NCI-H1417 treated with DMSO at 0.1 percent for 48 hours (cell line): ENCODE measurements around the gene DYNLT2B.
"Not testable (repeated sequence)": the region's sequence is repeated elsewhere in the genome, so short reads cannot be mapped to it uniquely, and the experiment has no call there.

ENCODE experiments used
- DNase-seq: peaks from one replicate; lab custom pipeline; 2025; lab: John Stamatoyannopoulos, UW

The DYNLT2B gene

DNA sequence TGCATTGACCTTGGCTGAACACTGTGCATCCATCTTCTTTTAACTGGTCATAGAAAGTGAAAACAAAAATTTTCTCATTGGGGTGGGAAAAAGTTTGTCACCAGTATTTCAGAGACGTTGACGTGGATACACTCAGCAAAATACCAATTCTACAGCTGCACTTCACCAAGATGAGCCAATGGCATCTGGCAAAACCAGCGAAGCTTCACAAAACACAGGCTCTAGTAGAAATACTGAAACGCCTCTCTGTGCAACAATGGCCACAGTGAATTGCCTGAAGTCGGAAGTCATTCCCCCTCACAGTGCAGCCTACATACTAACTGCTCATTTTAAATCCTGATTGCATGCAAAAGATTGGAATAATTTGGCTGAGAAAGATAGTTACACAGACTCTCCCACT lies 47.5 kb downstream of the DYNLT2B start:
- no peak for DNase-seq

DNA sequence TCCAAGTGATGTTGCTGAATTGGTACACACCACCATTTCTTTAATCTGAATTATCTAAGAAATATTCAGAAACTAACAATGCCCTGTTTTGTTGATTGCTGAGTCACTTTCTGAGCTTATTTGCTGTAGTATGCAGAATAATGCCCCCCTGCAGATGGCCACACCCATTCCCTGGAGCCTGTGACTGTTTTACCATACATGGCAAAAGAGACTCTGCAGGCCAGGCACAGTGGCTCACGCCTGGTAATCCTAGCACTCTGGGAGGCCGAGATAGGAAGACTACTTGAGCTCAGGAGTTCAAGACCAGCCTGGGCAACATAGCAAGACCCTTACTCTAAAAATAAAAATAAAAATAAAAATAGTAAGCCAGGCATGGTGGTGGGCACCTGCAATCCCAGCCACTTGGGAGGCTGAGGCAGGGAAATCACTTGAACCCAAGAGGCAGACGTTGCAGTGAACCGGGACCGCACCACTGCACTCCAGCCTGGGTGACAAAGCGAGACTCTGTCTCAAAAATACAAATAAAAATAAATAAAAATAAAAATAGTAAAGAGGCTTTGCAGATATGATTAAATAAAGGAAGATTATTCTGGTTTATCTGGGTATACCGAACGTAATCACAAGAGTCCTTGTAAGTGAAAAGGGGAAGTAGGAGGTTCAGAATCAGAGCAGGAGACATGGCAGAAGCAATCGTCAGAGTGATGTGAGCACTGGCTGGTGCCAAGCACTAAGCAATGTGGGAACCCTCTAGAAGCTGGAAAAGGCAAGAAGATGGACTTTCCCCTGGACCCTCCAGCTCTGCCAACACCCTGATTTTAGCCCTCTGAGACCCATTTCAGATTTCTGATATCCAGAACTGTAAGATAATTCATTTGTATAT lies 49.5 kb downstream of the DYNLT2B start:
- no peak for DNase-seq

DNA sequence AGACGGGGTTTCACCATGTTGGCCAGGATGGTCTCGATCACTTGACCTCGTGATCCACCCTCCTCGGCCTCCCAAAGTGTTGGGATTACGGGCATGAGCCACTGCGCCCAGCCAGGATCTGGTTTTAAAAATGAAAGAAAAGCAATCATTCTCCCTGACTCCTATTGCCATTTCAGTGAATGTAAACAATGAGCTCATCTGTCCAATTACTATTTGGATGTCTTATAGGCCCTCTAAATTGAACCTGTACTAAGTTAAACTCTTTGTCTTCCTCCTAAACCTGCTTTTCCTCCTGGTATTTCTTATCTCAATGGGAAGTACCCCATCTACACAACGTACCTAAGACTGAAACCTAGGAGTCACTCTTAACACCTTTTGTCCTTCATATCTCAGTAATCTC lies 54.2 kb downstream of the DYNLT2B start:
- DNase-seq = no peak

DNA sequence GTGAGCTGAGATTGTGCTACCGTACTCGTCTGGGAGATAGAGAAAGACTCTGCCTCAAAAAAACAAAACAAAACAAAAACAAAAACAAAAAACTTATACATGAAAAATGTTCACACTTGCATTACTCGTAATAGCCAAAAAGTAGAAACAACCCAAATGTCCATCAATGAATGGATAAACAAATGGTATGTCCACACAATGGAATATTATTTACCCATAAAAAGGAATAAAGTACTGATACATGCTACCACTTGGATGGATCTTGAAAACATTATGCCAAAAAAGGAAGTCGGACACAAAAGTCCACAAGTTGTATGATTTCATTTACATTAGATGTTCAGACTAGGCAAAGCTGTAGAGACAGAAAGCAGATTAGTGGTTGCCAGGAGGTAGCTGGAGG lies 57.3 kb downstream of the DYNLT2B start:
- DNase-seq = no peak

DNA sequence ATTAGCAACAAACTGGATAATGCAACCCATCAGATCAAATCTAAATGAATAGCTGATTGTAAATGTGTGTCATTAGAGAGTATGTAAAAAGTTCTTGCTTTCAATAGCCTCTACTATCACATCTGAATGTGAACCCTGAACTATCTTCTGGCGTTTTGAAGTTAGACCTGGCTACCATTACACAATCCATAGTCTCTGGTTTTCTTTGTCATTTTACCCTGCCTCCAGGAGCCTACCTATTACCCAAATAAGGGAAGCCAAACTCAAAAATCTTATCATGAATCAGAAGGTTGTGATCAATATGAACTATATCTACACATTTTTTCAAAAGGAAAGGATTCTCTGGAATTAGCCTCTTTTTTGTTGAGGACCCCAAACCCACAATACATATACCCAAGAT lies 62.3 kb downstream of the DYNLT2B start:
- no peak for DNase-seq

DNA sequence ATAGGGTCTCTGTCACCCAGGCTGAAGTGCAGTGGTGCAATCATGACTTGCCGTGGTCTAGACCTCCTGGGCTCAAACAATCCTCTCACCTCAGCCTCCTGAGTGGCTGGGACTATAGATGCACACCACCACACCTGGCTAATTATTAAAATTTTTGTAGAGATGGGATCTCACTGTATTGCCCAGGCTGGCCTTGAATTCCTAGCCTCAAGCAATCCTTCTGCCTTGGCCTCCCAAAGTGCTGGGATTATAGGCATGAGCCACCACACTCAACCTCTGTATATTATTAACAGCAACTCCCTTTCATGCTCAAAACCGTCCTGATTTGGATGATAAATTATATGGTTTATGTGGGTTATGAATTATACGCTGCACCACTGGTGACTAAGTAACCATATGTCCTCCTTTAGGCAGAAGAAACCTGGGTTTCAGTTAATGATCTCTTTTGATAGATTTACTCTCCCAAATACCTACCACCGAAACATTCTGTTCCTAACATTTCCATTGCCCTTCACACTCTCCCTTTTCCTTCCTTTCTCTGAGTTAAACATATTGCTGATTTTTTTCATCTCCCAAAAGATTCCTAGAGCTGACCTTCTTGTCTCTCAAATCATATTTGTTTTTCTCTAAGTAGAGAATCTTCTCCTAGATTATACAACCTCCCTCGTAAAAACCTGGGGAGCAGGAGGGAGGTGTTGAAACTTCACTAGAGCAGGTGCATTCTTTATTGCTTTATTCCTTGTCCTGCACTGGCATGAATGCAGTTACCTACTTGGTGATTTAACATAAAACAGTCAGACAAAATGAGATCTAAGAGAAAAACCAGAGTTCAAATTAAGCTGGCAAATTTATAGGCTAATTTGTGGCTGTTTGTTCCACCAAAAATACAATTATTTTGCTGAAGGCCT lies 63.4 kb downstream of the DYNLT2B start:
- no peak for DNase-seq

DNA sequence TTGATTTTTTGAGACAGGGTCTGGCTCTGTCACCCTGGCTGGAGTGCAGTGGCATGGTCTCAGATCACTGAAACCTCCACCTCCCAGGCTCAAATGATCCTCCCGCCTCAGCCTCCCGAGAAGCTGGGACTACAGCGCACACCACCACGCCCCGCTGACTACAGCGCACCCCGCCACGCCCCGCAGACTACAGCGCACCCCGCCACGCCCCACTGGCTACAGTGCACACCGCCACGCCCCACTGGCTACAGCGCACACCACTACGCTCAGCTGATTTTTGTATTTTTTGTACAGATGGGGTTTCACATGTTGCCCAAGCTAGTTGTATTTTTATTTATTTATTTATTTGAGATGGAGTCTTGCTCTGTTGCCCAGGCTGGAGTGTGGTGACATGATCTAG lies 66.1 kb downstream of the DYNLT2B start:
- no peak for DNase-seq

DNA sequence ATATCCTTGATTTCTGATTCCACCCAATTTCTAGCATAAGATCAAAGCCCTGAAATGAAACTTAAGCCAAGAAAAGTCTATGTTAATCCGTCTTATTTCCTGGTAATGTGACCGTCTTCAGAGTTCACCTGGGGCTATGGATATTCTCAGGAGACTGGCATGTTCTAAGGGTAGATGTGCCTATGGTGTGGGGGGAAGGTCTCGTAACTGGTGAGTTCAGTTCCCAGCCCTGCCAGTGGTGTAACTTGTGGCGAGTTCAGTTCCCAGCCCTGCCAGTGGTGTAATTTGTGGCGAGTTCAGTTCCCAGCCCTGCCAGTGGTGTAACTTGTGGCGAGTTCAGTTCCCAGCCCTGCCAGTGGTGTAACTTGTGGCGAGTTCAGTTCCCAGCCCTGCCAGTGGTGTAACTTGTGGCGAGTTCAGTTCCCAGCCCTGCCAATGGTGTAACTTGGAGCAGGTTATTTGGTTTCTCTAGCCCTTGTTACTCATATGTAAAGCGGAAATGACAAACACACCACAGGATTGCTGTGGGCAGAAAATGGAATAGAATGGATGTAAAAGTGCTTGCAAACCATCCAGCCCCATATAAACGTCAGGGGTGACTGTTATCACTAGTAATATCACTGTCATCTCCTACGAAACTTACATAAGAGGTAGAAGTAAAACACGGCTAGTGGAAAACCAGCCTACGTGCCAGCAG lies 71.3 kb downstream of the DYNLT2B start:
- DNase-seq = no peak

DNA sequence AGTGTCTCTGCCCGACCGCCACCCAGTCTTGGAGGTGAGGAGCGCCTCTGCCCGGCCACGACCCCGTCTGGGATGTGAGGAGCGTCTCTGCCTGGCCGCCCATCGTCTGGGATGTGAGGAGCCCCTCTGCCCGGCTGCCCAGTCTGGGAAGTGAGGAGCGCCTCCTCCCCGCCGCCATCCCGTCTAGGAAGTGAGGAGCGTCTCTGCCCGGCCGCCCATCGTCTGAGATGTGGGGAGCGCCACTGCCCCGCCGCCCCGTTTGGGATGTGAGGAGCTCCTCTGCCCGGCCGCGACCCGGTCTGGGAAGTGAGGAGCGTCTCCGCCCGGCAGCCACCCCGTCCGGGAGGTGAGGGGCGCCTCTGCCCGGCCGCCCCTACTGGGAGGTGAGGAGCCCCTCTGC lies 73.9 kb downstream of the DYNLT2B start:
- not testable (repeated sequence) for DNase-seq

DNA sequence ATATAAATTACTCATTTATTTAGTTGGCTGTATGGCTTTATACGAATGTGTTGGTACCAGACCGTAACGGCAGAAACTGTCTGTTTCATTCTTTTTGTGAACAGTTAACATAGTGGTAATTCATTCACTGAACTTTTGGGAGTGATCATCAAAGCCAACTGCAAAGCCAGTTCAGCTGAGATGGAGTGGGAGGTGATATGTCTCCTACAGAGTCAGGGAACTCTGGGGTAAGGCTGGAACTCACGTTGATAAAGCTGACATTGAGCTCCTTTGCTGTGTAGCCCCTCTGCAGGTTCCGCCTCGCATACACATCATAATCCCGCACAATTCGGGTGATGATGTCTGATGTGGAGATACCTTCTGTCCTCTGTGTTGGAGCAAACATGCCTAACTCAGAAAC lies 76.3 kb downstream of the DYNLT2B start:
- no peak for DNase-seq
